ENCODE results near the gene AQP3. TPM values are rescaled to one million over a fixed set of nuclear protein-coding genes. Genes with fewer than 3 reads are reported as not detected.

The AQP3 gene
- total and polyA plus RNA-seq, 2 of the 13 experiments (the other 11 are each of a cell fraction or from before 2014, with no cell fraction given), result 1.4 to 5.5 TPM

DNA sequence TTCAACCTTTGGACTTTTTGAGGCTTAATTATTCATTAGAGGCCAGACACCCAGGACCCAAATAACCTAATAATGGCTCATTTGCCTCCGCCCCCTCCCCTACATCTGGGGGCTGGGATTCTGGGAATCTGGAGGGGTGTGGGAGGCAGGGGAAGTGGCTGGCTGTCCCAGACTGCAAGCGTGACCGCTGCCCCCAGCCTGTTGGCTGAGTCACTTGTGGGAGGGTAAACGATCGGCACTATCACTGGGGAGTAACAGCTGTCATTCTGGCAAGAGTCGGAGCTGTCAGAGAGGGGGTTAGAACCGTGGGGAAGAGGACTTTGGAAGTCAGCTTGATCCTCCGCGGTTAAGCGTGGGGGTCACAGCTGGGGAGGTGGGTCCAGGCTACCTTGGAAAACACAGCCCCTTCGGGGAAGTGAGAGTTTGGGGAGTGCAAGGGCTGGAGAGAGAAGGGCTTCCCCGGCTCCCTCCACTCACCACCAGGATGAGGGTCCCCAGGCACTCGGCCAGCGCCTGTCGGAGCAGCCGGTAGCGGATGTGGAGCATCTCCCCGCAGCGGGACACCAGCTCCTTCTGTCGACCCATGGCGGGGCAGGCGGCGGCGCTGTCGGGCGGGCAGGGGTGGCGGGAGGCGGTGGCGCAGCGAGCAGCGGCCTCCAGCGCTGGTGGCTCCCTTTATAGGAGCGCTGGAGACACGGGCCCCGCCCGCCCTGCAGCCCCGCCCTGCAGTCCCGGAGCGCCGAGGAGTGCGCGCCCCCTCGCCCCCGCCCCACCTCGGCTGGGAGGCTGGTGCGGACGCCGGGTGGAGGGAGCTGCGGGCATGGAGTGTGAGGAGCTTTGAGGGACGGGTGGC, at the start of gene AQP3 (continued):
- TF ChIP-seq KLF6 (CRISPR knock-in tag; IDR thresholded peaks at IDR 0.05), result no peak
- TF ChIP-seq MAFG (CRISPR knock-in tag; IDR thresholded peaks at IDR 0.05), result no peak
- TF ChIP-seq AGO2 (optimal IDR thresholded peaks at IDR 0.05; ENCODE audit: low read depth, low read length), result no peak
- peak; percentile 33; the same call in 1 of the 2 replicates for TF ChIP-seq ZNF749 (CRISPR knock-in tag; IDR thresholded peaks at IDR 0.05; ENCODE audit: borderline replicate concordance)
- no peak for TF ChIP-seq MTA3 (CRISPR knock-in tag; IDR thresholded peaks at IDR 0.05)
- no peak for TF ChIP-seq AHR (CRISPR knock-in tag; IDR thresholded peaks at IDR 0.05)
- TF ChIP-seq ESRRA (CRISPR knock-in tag; IDR thresholded peaks at IDR 0.05; ENCODE audit: low read depth), result no peak
- TF ChIP-seq, protein P1, sequence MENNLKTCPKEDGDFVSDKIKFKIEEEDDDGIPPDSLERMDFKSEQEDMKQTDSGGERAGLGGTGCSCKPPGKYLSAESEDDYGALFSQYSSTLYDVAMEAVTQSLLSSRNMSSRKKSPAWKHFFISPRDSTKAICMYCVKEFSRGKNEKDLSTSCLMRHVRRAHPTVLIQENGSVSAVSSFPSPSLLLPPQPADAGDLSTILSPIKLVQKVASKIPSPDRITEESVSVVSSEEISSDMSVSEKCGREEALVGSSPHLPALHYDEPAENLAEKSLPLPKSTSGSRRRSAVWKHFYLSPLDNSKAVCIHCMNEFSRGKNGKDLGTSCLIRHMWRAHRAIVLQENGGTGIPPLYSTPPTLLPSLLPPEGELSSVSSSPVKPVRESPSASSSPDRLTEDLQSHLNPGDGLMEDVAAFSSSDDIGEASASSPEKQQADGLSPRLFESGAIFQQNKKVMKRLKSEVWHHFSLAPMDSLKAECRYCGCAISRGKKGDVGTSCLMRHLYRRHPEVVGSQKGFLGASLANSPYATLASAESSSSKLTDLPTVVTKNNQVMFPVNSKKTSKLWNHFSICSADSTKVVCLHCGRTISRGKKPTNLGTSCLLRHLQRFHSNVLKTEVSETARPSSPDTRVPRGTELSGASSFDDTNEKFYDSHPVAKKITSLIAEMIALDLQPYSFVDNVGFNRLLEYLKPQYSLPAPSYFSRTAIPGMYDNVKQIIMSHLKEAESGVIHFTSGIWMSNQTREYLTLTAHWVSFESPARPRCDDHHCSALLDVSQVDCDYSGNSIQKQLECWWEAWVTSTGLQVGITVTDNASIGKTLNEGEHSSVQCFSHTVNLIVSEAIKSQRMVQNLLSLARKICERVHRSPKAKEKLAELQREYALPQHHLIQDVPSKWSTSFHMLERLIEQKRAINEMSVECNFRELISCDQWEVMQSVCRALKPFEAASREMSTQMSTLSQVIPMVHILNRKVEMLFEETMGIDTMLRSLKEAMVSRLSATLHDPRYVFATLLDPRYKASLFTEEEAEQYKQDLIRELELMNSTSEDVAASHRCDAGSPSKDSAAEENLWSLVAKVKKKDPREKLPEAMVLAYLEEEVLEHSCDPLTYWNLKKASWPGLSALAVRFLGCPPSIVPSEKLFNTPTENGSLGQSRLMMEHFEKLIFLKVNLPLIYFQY (CRISPR knock-in tag; IDR thresholded peaks at IDR 0.05; ENCODE audit: borderline replicate concordance), result no peak
- TF ChIP-seq ZFP62 (CRISPR knock-in tag; IDR thresholded peaks at IDR 0.05), result no peak
- TF ChIP-seq, protein P2, sequence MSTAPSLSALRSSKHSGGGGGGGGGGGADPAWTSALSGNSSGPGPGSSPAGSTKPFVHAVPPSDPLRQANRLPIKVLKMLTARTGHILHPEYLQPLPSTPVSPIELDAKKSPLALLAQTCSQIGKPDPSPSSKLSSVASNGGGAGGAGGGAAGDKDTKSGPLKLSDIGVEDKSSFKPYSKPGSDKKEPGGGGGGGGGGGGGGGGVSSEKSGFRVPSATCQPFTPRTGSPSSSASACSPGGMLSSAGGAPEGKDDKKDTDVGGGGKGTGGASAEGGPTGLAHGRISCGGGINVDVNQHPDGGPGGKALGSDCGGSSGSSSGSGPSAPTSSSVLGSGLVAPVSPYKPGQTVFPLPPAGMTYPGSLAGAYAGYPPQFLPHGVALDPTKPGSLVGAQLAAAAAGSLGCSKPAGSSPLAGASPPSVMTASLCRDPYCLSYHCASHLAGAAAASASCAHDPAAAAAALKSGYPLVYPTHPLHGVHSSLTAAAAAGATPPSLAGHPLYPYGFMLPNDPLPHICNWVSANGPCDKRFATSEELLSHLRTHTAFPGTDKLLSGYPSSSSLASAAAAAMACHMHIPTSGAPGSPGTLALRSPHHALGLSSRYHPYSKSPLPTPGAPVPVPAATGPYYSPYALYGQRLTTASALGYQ (CRISPR knock-in tag; IDR thresholded peaks at IDR 0.05), result no peak
- no peak for TF ChIP-seq ZNF746 (CRISPR knock-in tag; IDR thresholded peaks at IDR 0.05)
- no peak for TF ChIP-seq ZNF713 (CRISPR knock-in tag; IDR thresholded peaks at IDR 0.05)
- peak; percentile 54; the same call in 1 of the 2 replicates for TF ChIP-seq ZNF605 (CRISPR knock-in tag; IDR thresholded peaks at IDR 0.05)
- no peak for TF ChIP-seq ZNF44 (CRISPR knock-in tag; IDR thresholded peaks at IDR 0.05)
- TF ChIP-seq SETDB1 (CRISPR knock-in tag; IDR thresholded peaks at IDR 0.05; ENCODE audit: borderline replicate concordance), result no peak
- TF ChIP-seq ZNF446 (CRISPR knock-in tag; IDR thresholded peaks at IDR 0.05), result no peak
- TF ChIP-seq, protein P3, sequence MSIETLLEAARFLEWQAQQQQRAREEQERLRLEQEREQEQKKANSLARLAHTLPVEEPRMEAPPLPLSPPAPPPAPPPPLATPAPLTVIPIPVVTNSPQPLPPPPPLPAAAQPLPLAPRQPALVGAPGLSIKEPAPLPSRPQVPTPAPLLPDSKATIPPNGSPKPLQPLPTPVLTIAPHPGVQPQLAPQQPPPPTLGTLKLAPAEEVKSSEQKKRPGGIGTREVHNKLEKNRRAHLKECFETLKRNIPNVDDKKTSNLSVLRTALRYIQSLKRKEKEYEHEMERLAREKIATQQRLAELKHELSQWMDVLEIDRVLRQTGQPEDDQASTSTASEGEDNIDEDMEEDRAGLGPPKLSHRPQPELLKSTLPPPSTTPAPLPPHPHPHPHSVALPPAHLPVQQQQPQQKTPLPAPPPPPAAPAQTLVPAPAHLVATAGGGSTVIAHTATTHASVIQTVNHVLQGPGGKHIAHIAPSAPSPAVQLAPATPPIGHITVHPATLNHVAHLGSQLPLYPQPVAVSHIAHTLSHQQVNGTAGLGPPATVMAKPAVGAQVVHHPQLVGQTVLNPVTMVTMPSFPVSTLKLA (IDR thresholded peaks at IDR 0.05), result no peak
- no peak for TF ChIP-seq CREM (IDR thresholded peaks at IDR 0.05)
- TF ChIP-seq CREM (CRISPR knock-in tag; IDR thresholded peaks at IDR 0.05), result no peak
- no peak for TF ChIP-seq DNMT1 (CRISPR knock-in tag; IDR thresholded peaks at IDR 0.05)
- TF ChIP-seq ZNF337 (CRISPR knock-in tag; IDR thresholded peaks at IDR 0.05; ENCODE audit: borderline replicate concordance, low read depth), result no peak
- TF ChIP-seq, protein P4, sequence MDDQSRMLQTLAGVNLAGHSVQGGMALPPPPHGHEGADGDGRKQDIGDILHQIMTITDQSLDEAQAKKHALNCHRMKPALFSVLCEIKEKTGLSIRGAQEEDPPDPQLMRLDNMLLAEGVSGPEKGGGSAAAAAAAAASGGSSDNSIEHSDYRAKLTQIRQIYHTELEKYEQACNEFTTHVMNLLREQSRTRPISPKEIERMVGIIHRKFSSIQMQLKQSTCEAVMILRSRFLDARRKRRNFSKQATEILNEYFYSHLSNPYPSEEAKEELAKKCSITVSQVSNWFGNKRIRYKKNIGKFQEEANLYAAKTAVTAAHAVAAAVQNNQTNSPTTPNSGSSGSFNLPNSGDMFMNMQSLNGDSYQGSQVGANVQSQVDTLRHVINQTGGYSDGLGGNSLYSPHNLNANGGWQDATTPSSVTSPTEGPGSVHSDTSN (CRISPR knock-in tag; IDR thresholded peaks at IDR 0.05; ENCODE audit: borderline replicate concordance), result no peak
- TF ChIP-seq ZBTB7B (CRISPR knock-in tag; IDR thresholded peaks at IDR 0.05), result no peak

Data from HepG2 (cell line).